ENCODE measurements around the gene UBR2. TPM values are rescaled to one million over a fixed set of nuclear protein-coding genes. Genes with fewer than 3 reads are reported as not detected.

Gene UBR2
- total and polyA plus RNA-seq, 2 of the 4 experiments (the other 2 are of a cell fraction): 7.7 to 32.3 TPM

DNA sequence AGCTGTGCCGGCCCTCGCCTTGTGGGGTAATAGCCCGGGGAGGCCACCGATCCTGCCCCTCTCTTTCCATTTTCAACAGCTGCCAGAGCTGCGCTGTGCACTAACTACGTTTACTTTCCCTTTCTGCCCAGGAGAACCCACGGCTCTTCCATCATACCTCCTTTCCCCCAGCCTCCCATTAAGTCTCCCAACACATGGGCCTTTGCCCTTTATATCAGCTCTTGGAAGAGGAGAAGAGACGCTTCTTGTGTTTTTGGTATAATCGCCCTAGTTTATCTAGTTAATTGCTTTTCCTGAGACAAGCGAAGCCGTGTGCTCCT is 637 bp downstream of the UBR2 start:
- CTCF ChIA-PET: interaction anchor here (0.6 to 2.4 kb wide), 2 partner anchors 17 to 360 kb away, joined by 3 to 8 read pairs; no protein-coding TSS in a partner anchor
- peak overlapping the region; percentile 92 for H2AFZ ChIP-seq (replicated peaks; ENCODE audit: low read length, poor library complexity)
- H3K9me3 ChIP-seq (ENCODE audit: control insufficient read depth, insufficient read depth, low read length): no peaks in the 10 kb centered on the region
- H3K23ac ChIP-seq (ENCODE audit: low read depth, low read length): peak overlapping the region; percentile 95
- peak overlapping the region; percentile 93 for H3K14ac ChIP-seq (replicated peaks; ENCODE audit: low read depth, low read length)
- peak overlapping the region; percentile 89 for H3K4ac ChIP-seq (ENCODE audit: low read depth, low read length)
- H3K9me1 ChIP-seq (ENCODE audit: insufficient read depth, low read length): no peaks in the 10 kb centered on the region
- no peak overlapping the region for H2BK15ac ChIP-seq (ENCODE audit: low read depth, low read length)
- in situ Hi-C loops (cut with MboI; ENCODE audit: low sequenced_read_pairs): no loop called here
- H3K27ac ChIP-seq (ENCODE audit: insufficient read depth, low read length): peak overlapping the region; percentile 77
- peak overlapping the region; percentile 76 for H4K91ac ChIP-seq (ENCODE audit: insufficient read depth, low read depth, low read length)
- no peaks in the 10 kb centered on the region for H3K27me3 ChIP-seq (ENCODE audit: control insufficient read depth, insufficient read depth, low read length)
- H3K56ac ChIP-seq (ENCODE audit: extremely low read depth, insufficient read depth, low read length): peak overlapping the region; percentile 88
- dilution Hi-C loops (cut with HindIII; ENCODE audit: low sequenced_read_pairs, unreplicated experiment): no loop called here
- POLR2A ChIA-PET (ENCODE audit: unreplicated experiment): interaction anchor here (0.7 kb wide), 2 partner anchors 13 to 268 kb away, joined by 3 to 4 read pairs; no protein-coding TSS in a partner anchor
- H4K20me1 ChIP-seq (ENCODE audit: insufficient read depth, low read length): peaks cover 13% of the 10 kb centered on the region; the same call in 1 of the 2 replicates
- no peak overlapping the region for H2BK20ac ChIP-seq (ENCODE audit: low read depth, low read length)
- TF ChIP-seq, protein P1, sequence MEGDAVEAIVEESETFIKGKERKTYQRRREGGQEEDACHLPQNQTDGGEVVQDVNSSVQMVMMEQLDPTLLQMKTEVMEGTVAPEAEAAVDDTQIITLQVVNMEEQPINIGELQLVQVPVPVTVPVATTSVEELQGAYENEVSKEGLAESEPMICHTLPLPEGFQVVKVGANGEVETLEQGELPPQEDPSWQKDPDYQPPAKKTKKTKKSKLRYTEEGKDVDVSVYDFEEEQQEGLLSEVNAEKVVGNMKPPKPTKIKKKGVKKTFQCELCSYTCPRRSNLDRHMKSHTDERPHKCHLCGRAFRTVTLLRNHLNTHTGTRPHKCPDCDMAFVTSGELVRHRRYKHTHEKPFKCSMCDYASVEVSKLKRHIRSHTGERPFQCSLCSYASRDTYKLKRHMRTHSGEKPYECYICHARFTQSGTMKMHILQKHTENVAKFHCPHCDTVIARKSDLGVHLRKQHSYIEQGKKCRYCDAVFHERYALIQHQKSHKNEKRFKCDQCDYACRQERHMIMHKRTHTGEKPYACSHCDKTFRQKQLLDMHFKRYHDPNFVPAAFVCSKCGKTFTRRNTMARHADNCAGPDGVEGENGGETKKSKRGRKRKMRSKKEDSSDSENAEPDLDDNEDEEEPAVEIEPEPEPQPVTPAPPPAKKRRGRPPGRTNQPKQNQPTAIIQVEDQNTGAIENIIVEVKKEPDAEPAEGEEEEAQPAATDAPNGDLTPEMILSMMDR (conservative IDR thresholded peaks at IDR 0.05; ENCODE audit: low read depth, low read length): no peak
- peak; percentile 79; the same call in 1 of the 2 replicates for TF ChIP-seq CHD1 (IDR thresholded peaks at IDR 0.05; ENCODE audit: low read depth, low read length)
- H2AK5ac ChIP-seq (ENCODE audit: low read depth, low read length): peak overlapping the region; percentile 67
- peaks cover 7 to 41% of the 10 kb centered on the region in 2 experiments; a peak in 3 of 4 replicates for H3K79me1 ChIP-seq (ENCODE audit: low read depth in 1 of 2, low read length in 2 of 2)
- peak overlapping the region; percentile 37; the same call in 1 of the 2 replicates for H3K18ac ChIP-seq (ENCODE audit: low read depth, low read length)
- peak overlapping the region; percentile 76 to 97; a peak in 3 of 4 replicates for H4K8ac ChIP-seq (ENCODE audit: low read depth in 2 of 2, low read length in 2 of 2)
- intact Hi-C loops (cut with micrococcal nuclease): no loop called here
- H3K4me3 ChIP-seq (ENCODE audit: insufficient read depth, low read depth, low read length): peak overlapping the region; percentile 63
- 0 out of 2 replicates have a peak overlapping the region, but pooled peaks have one; percentile 1 for H2BK120ac ChIP-seq (ENCODE audit: low read depth, low read length)
- WGBS, 2 experiments (ENCODE audit: extremely low coverage in 2 of 2, insufficient read length in 1 of 2): 0% methylated on average over 4 of the region's 11 CpGs; no CpG with 5 or more reads in 1 of the 2 experiments
- no TSS peak for BruUV-seq (replicated peaks)
- H2BK5ac ChIP-seq (ENCODE audit: low read depth, low read length, poor library complexity, severe bottlenecking): peak overlapping the region; percentile 90
- no peaks in the 10 kb centered on the region; the same call in 1 of the 2 replicates for H3K4me1 ChIP-seq (ENCODE audit: control insufficient read depth, insufficient read depth, low read length)
- H2AK9ac ChIP-seq (replicated peaks; ENCODE audit: low read depth, low read length, poor library complexity): peak overlapping the region; percentile 98
- peak overlapping the region; percentile 89 for H3K4me2 ChIP-seq (ENCODE audit: low read depth, low read length)
- peak overlapping the region; percentile 74 for H3K9ac ChIP-seq (ENCODE audit: low read depth, low read length)
- no peaks in the 10 kb centered on the region for H3K36me3 ChIP-seq (ENCODE audit: control insufficient read depth, insufficient read depth, low read length)
- peak overlapping the region; percentile 71 for H4K5ac ChIP-seq (ENCODE audit: low read depth, low read length)
- no peak for DNase-seq
- ATAC-seq (ENCODE audit: low read depth): no peak
